Testis (tissue), 2 donors: ENCODE results near the gene CNNM3.

ENCODE experiments used
- POLR2A ChIP-seq: fragments of 450-650 bp; IDR thresholded peaks from one replicate; pipeline ENCODE4 v1.6.1; 2017; ENCODE audit warnings: antibody characterized with exemption, mild to moderate bottlenecking, moderate library complexity
- TF ChIP-seq, protein P1 (sequence below), 3 experiments: fragments of 450-650 bp in 2 of 3; fragments of 200-600 bp in 1 of 3; sonication (generic) in 1 of 3; IDR thresholded peaks; one replicate each; pipeline ENCODE4 v1.5.1; 2016 to 2019; ENCODE audit warnings: antibody characterized with exemption in 3 of 3, mild to moderate bottlenecking in 2 of 3, moderate library complexity in 1 of 3

DNA sequence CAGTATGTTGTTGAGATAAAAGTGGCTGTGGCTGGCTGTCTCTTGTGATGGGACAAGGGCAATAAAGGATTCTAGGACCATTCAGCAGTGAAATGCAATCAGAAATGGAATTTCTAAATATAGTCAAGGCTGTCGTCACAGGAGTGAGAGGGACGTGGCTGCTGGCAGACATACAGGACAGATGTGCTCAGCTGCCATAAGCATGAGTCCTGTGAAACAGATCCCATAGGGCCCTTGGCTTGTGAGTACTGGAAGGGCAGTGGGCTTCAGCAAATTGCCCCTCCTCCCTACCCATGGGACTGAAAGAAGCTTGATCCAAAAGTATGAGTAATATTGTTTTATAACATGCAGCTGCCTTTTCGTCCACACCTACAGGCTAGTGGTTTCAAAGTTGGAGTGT, 4.2 kb upstream of the CNNM3 start:
- TF ChIP-seq, protein P1, sequence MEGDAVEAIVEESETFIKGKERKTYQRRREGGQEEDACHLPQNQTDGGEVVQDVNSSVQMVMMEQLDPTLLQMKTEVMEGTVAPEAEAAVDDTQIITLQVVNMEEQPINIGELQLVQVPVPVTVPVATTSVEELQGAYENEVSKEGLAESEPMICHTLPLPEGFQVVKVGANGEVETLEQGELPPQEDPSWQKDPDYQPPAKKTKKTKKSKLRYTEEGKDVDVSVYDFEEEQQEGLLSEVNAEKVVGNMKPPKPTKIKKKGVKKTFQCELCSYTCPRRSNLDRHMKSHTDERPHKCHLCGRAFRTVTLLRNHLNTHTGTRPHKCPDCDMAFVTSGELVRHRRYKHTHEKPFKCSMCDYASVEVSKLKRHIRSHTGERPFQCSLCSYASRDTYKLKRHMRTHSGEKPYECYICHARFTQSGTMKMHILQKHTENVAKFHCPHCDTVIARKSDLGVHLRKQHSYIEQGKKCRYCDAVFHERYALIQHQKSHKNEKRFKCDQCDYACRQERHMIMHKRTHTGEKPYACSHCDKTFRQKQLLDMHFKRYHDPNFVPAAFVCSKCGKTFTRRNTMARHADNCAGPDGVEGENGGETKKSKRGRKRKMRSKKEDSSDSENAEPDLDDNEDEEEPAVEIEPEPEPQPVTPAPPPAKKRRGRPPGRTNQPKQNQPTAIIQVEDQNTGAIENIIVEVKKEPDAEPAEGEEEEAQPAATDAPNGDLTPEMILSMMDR (IDR thresholded peaks at IDR 0.05), result no peak
- TF ChIP-seq POLR2A, result no peak
